Neural cell (in vitro differentiated cells): Measurements from ENCODE around the gene DNM3.

Experiments used
- EP300 ChIP-seq: fragments of 450-650 bp; conservative IDR thresholded peaks from 2 replicates; pipeline ENCODE4 v1.6.1; 2014; ENCODE audit warnings: antibody characterized with exemption, mild to moderate bottlenecking, moderate library complexity; ENCODE audit not compliant: poor library complexity, severe bottlenecking
- RAD21 ChIP-seq: fragments of 450-650 bp; conservative IDR thresholded peaks from 2 replicates; pipeline ENCODE4 v1.6.1; 2014; ENCODE audit warnings: antibody characterized with exemption, mild to moderate bottlenecking, moderate library complexity
- TF ChIP-seq, protein P1 (sequence below): fragments of 450-650 bp; IDR thresholded peaks from 2 replicates; pipeline ENCODE4 v1.5.1; 2014; ENCODE audit warnings: antibody characterized with exemption, mild to moderate bottlenecking, moderate library complexity; ENCODE audit not compliant: poor library complexity, severe bottlenecking

DNA sequence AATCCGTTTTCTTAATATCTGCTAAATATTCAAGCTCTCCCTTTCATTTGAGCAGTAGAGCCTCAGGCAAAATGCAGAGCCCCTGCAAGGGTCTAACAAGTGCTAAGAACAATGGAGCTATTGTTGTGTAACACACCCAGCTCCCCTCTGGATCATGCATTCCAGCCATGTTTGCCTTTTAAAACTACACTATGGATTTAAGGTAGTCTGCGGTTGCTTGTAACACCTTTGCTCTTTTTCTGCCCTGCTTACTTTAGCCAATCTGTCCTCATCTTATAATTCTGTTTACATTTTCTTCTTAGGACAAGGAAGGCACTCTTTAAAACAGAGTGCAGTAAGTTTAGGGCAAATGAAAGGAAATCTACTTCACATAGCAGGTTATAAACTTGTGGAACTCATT is 519.2 kb downstream of the DNM3 start:
- TF ChIP-seq RAD21 (no peak), EP300 (no peak)
- TF ChIP-seq, protein P1, sequence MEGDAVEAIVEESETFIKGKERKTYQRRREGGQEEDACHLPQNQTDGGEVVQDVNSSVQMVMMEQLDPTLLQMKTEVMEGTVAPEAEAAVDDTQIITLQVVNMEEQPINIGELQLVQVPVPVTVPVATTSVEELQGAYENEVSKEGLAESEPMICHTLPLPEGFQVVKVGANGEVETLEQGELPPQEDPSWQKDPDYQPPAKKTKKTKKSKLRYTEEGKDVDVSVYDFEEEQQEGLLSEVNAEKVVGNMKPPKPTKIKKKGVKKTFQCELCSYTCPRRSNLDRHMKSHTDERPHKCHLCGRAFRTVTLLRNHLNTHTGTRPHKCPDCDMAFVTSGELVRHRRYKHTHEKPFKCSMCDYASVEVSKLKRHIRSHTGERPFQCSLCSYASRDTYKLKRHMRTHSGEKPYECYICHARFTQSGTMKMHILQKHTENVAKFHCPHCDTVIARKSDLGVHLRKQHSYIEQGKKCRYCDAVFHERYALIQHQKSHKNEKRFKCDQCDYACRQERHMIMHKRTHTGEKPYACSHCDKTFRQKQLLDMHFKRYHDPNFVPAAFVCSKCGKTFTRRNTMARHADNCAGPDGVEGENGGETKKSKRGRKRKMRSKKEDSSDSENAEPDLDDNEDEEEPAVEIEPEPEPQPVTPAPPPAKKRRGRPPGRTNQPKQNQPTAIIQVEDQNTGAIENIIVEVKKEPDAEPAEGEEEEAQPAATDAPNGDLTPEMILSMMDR = no peak
